GM23338 (cell line): ENCODE data around the gene FAM229B. TPM values are rescaled to one million over a fixed set of nuclear protein-coding genes. Genes with fewer than 3 reads are reported as not detected.

Experiments used
- ATAC-seq: fragments of 200-7000 bp; cut with Tn5 transposase; 3 replicates; pipeline ENCODE4 v1.9.1; 2020
- DNase-seq: peaks from one replicate; pipeline ENCODE4 v3.0.0-alpha.2; 2015; ENCODE audit warnings: low spot score
- H2AFZ ChIP-seq: fragments of 200-600 bp; sonication (generic); 2 replicates; pipeline ENCODE4 v1.8.0; 2016; ENCODE audit warnings: antibody characterized with exemption, mild to moderate bottlenecking, moderate library complexity
- H3F3A ChIP-seq: fragments of 200-600 bp; sonication (generic); replicated peaks from 2 replicates; pipeline ENCODE4 v1.8.0; 2017; ENCODE audit warnings: antibody characterized with exemption, mixed run types, low read depth
- H3K27ac ChIP-seq: fragments of 200-600 bp; sonication (generic); 2 replicates; pipeline ENCODE4 v1.6.1; 2016; ENCODE audit warnings: low read depth
- H3K27me3 ChIP-seq: fragments of 200-600 bp; sonication (generic); 2 replicates; pipeline ENCODE4 v1.8.0; 2016; ENCODE audit warnings: mild to moderate bottlenecking, mixed run types, moderate library complexity; ENCODE audit not compliant: insufficient read depth
- H3K36me3 ChIP-seq: fragments of 200-600 bp; sonication (generic); 2 replicates; pipeline ENCODE4 v1.8.0; 2016; ENCODE audit warnings: mild to moderate bottlenecking; ENCODE audit not compliant: insufficient read depth
- H3K4me1 ChIP-seq: fragments of 200-600 bp; sonication (generic); 2 replicates; pipeline ENCODE4 v1.8.0; 2016; ENCODE audit warnings: mild to moderate bottlenecking, moderate library complexity; ENCODE audit not compliant: insufficient read depth
- H3K4me2 ChIP-seq: fragments of 200-600 bp; sonication (generic); 2 replicates; pipeline ENCODE4 v1.7.1; 2017; ENCODE audit warnings: mixed run types
- H3K4me3 ChIP-seq: fragments of 200-600 bp; sonication (generic); 2 replicates; pipeline ENCODE4 v1.6.1; 2016; ENCODE audit warnings: mixed run types
- H3K79me2 ChIP-seq: fragments of 200-600 bp; sonication (generic); replicated peaks from 2 replicates; pipeline ENCODE4 v1.8.0; 2017; ENCODE audit warnings: mild to moderate bottlenecking; ENCODE audit not compliant: insufficient read depth
- H3K9me2 ChIP-seq: fragments of 200-600 bp; sonication (generic); 2 replicates; pipeline ENCODE4 v1.8.0; 2017; ENCODE audit not compliant: insufficient read depth
- H4K20me1 ChIP-seq: fragments of 200-600 bp; sonication (generic); replicated peaks from 2 replicates; pipeline ENCODE4 v1.8.0; 2017; ENCODE audit warnings: mild to moderate bottlenecking; ENCODE audit not compliant: insufficient read depth
- H3K27ac Mint-ChIP-seq: 2 replicates; pipeline ENCODE4 v1.8.0; 2020; ENCODE audit warnings: inconsistent platforms, mild to moderate bottlenecking, moderate library complexity, mixed read lengths
- H3K27me3 Mint-ChIP-seq: 3 replicates; pipeline ENCODE4 v1.8.0; 2022; ENCODE audit warnings: low read depth, mild to moderate bottlenecking, moderate library complexity, mixed read lengths, inconsistent platforms; ENCODE audit not compliant: insufficient read depth, poor library complexity
- H3K36me3 Mint-ChIP-seq: 3 replicates; pipeline ENCODE4 v1.8.0; 2021; ENCODE audit warnings: low read depth, mild to moderate bottlenecking, inconsistent platforms, moderate library complexity, mixed read lengths
- H3K4me1 Mint-ChIP-seq: 3 replicates; pipeline ENCODE4 v1.8.0; 2020; ENCODE audit warnings: mild to moderate bottlenecking, inconsistent platforms, mixed read lengths
- H3K4me3 Mint-ChIP-seq: 3 replicates; pipeline ENCODE4 v1.8.0; 2021; ENCODE audit warnings: moderate library complexity, mild to moderate bottlenecking, inconsistent platforms, mixed read lengths
- H3K9me3 Mint-ChIP-seq: 3 replicates; pipeline ENCODE4 v1.8.0; 2020; ENCODE audit warnings: moderate library complexity, mild to moderate bottlenecking, inconsistent platforms, mixed read lengths
- CREB1 ChIP-seq: fragments of 250-450 bp; sonication (Bioruptor Pico); IDR thresholded peaks from 2 replicates; pipeline ENCODE4 v1.5.0; 2020; ENCODE audit warnings: low read depth, mild to moderate bottlenecking, moderate library complexity
- CTCF ChIP-seq, 2 experiments: fragments of 200-600 bp in 1 of 2; sonication (generic) in 1 of 2; conservative IDR thresholded peaks; 2 replicates each; pipeline versions ENCODE4 v1.5.1 to v1.6.1; 2016 to 2017; ENCODE audit warnings: antibody characterized with exemption in 2 of 2, low read depth in 2 of 2, mild to moderate bottlenecking in 2 of 2, moderate library complexity in 1 of 2
- EZH2 ChIP-seq: fragments of 200-600 bp; sonication (generic); IDR thresholded peaks from one replicate; pipeline ENCODE4 v1.8.0; 2017; ENCODE audit warnings: antibody characterized with exemption, mild to moderate bottlenecking, low read depth; ENCODE audit not compliant: unreplicated experiment
- EZH2phosphoT487 ChIP-seq: fragments of 200-600 bp; sonication (generic); IDR thresholded peaks from one replicate; pipeline ENCODE4 v1.8.1; 2018; ENCODE audit warnings: antibody characterized with exemption; ENCODE audit not compliant: unreplicated experiment
- STAT1 ChIP-seq: IDR thresholded peaks from one replicate; pipeline ENCODE4 v1.6.1; 2016; ENCODE audit warnings: antibody characterized with exemption; ENCODE audit not compliant: unreplicated experiment
- ZNF114 ChIP-seq: fragments of 250-450 bp; sonication (Bioruptor Pico); IDR thresholded peaks from 2 replicates; pipeline ENCODE4 v1.5.0; 2020; ENCODE audit warnings: mild to moderate bottlenecking, moderate library complexity
- polyA plus RNA-seq: library from polyadenylated mRNA; unstranded; fragments of >200 nt; fragmentation: Nextera tagmentation; extraction: Ambion mirVana; gene quantifications from 2 replicates; pipeline ENCODE4 v1.2.1, GENCODE V29; 2016
- total RNA-seq: library from RNA; depleted of rRNA; stranded (reverse); fragments of >200 nt; shearing (Covaris generic); gene quantifications from 2 replicates; pipeline ENCODE4 v1.2.3, GENCODE V29; 2014
- TF ChIP-seq, protein P1 (sequence below): fragments of 250-450 bp; sonication (Bioruptor Pico); IDR thresholded peaks from 2 replicates; pipeline ENCODE4 v1.5.0; 2020; ENCODE audit warnings: mild to moderate bottlenecking, moderate library complexity

FAM229B gene
- total and polyA plus RNA-seq, 2 experiments from 2014 or later = 4.4 to 32.9 TPM

DNA sequence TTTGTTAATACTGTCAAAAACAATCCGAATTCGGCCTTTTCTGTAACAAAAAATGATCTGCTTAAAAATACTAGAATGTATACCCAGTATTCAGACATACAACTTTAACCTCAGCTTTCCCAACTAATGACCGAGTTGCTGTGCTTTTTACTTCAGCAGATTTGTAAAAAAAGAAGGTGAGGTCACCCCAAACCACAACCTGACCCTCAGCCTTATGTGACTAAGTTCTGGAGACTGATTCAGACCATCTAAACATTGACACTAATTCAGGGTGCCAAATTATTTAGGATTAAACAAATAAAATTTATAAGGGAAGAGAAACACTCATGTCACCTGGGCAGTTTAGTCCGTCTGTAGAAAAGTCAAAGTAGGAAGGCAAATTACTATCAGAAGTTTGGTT, 25.8 kb upstream of the FAM229B start:
- no peak overlapping the region for H3K27ac ChIP-seq
- no peaks in the 10 kb centered on the region for H3K36me3 ChIP-seq
- no peaks in the 10 kb centered on the region for H3F3A ChIP-seq
- no peak overlapping the region for H2AFZ ChIP-seq
- no peaks in the 10 kb centered on the region for H3K27me3 ChIP-seq
- ATAC-seq (no peak), DNase-seq (no peak)
- TF ChIP-seq EZH2 = no peak
- TF ChIP-seq STAT1 = no peak
- no peak for TF ChIP-seq CREB1 (CRISPR knock-in tag)
- TF ChIP-seq EZH2phosphoT487 = no peak
- TF ChIP-seq, protein P1, sequence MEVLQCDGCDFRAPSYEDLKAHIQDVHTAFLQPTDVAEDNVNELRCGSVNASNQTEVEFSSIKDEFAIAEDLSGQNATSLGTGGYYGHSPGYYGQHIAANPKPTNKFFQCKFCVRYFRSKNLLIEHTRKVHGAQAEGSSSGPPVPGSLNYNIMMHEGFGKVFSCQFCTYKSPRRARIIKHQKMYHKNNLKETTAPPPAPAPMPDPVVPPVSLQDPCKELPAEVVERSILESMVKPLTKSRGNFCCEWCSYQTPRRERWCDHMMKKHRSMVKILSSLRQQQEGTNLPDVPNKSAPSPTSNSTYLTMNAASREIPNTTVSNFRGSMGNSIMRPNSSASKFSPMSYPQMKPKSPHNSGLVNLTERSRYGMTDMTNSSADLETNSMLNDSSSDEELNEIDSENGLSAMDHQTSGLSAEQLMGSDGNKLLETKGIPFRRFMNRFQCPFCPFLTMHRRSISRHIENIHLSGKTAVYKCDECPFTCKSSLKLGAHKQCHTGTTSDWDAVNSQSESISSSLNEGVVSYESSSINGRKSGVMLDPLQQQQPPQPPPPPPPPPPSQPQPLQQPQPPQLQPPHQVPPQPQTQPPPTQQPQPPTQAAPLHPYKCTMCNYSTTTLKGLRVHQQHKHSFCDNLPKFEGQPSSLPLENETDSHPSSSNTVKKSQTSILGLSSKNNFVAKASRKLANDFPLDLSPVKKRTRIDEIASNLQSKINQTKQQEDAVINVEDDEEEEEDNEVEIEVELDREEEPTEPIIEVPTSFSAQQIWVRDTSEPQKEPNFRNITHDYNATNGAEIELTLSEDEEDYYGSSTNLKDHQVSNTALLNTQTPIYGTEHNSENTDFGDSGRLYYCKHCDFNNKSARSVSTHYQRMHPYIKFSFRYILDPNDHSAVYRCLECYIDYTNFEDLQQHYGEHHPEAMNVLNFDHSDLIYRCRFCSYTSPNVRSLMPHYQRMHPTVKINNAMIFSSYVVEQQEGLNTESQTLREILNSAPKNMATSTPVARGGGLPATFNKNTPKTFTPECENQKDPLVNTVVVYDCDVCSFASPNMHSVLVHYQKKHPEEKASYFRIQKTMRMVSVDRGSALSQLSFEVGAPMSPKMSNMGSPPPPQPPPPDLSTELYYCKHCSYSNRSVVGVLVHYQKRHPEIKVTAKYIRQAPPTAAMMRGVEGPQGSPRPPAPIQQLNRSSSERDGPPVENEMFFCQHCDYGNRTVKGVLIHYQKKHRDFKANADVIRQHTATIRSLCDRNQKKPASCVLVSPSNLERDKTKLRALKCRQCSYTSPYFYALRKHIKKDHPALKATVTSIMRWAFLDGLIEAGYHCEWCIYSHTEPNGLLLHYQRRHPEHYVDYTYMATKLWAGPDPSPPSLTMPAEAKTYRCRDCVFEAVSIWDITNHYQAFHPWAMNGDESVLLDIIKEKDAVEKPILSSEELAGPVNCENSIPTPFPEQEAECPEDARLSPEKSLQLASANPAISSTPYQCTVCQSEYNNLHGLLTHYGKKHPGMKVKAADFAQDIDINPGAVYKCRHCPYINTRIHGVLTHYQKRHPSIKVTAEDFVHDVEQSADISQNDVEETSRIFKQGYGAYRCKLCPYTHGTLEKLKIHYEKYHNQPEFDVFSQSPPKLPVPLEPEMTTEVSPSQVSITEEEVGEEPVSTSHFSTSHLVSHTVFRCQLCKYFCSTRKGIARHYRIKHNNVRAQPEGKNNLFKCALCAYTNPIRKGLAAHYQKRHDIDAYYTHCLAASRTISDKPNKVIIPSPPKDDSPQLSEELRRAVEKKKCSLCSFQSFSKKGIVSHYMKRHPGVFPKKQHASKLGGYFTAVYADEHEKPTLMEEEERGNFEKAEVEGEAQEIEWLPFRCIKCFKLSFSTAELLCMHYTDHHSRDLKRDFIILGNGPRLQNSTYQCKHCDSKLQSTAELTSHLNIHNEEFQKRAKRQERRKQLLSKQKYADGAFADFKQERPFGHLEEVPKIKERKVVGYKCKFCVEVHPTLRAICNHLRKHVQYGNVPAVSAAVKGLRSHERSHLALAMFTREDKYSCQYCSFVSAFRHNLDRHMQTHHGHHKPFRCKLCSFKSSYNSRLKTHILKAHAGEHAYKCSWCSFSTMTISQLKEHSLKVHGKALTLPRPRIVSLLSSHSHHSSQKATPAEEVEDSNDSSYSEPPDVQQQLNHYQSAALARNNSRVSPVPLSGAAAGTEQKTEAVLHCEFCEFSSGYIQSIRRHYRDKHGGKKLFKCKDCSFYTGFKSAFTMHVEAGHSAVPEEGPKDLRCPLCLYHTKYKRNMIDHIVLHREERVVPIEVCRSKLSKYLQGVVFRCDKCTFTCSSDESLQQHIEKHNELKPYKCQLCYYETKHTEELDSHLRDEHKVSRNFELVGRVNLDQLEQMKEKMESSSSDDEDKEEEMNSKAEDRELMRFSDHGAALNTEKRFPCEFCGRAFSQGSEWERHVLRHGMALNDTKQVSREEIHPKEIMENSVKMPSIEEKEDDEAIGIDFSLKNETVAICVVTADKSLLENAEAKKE (CRISPR knock-in tag) = no peak
- TF ChIP-seq CTCF (conservative IDR thresholded peaks at IDR 0.05; ENCODE audit: low read depth in 2 of 2) = no peak
- no peak for TF ChIP-seq ZNF114 (CRISPR knock-in tag)
- no peak overlapping the region for H3K4me2 ChIP-seq
- no peaks in the 10 kb centered on the region for H3K79me2 ChIP-seq
- no peaks in the 10 kb centered on the region for H4K20me1 ChIP-seq
- no peaks in the 10 kb centered on the region for H3K4me1 Mint-ChIP-seq
- H3K27me3 Mint-ChIP-seq = no peaks in the 10 kb centered on the region
- H3K36me3 Mint-ChIP-seq = no peaks in the 10 kb centered on the region
- no peak overlapping the region for H3K4me3 ChIP-seq
- H3K4me3 Mint-ChIP-seq = no peak overlapping the region
- no peaks in the 10 kb centered on the region for H3K9me3 Mint-ChIP-seq
- 0 out of 2 replicates have a peak, but pooled peaks cover 4% of the 10 kb centered on the region for H3K9me2 ChIP-seq
- no peak overlapping the region for H3K27ac Mint-ChIP-seq
- no peaks in the 10 kb centered on the region for H3K4me1 ChIP-seq
